ENCODE results near the gene RDH12. TPM values are rescaled to one million over a fixed set of nuclear protein-coding genes. Genes with fewer than 3 reads are reported as not detected.

RDH12 gene
- total and polyA plus RNA-seq, 9 of the 15 experiments (the other 6 are each of a cell fraction or from before 2014, with no cell fraction given), result 0.03 to 0.29 (median 0.07) TPM; not detected in 2

- 0 out of 2 replicates have a peak, but pooled peaks have one; percentile 18 for TF ChIP-seq AFF4 (CRISPR knock-in tag; IDR thresholded peaks at IDR 0.05)
- peak; percentile 83 for TF ChIP-seq CHD1 (IDR thresholded peaks at IDR 0.05; ENCODE audit: low read length)
- TF ChIP-seq CTCF (IDR thresholded peaks at IDR 0.05 in 2 of 3, conservative IDR thresholded peaks at IDR 0.05 in 1 of 3; ENCODE audit: insufficient read depth in 2 of 3, low read depth in 1 of 3, low read length in 3 of 3), result 0 out of 6 replicates have a peak, but pooled peaks of 1 of the 3 experiments have one; percentile 5
- TF ChIP-seq BRD4 (IDR thresholded peaks at IDR 0.05), result 0 out of 2 replicates have a peak, but pooled peaks have one; percentile 47
- no peak for TF ChIP-seq TAL1 (IDR thresholded peaks at IDR 0.05)
- TF ChIP-seq KDM5B (IDR thresholded peaks at IDR 0.05; ENCODE audit: insufficient replicate concordance, low read depth, low read length), result peak; percentile 49
These were observed 27.6 kb upstream of the RDH12 start (continued) for GRCh38 chr14:67674139-67674479.

Data from K562 (cell line).